Mesodermal cell (in vitro differentiated cells): ENCODE results near the gene COL4A2.
A peak's percentile ranks its signal among the peaks of the same experiment; 100 is the strongest.

Experiments
- H3K27ac ChIP-seq: 2 replicates; pipeline ENCODE4 v1.7.0; 2013; ENCODE audit warnings: mild to moderate bottlenecking, low read depth, low read length, moderate library complexity; ENCODE audit not compliant: severe bottlenecking
- H3K36me3 ChIP-seq: 2 replicates; pipeline ENCODE4 v1.7.1; 2013; ENCODE audit warnings: mild to moderate bottlenecking, low read length, moderate library complexity; ENCODE audit not compliant: control insufficient read depth, insufficient read depth
- H3K4me1 ChIP-seq: one replicate; pipeline ENCODE4 v1.7.1; 2013; ENCODE audit warnings: mild to moderate bottlenecking, low read length; ENCODE audit not compliant: insufficient read depth, control insufficient read depth, poor library complexity, severe bottlenecking
- H3K4me3 ChIP-seq: 2 replicates; pipeline ENCODE4 v1.7.0; 2013; ENCODE audit warnings: low read length, control low read depth, mild to moderate bottlenecking; ENCODE audit not compliant: insufficient read depth, poor library complexity, severe bottlenecking; ENCODE audit errors: extremely low read depth
- H3K9me3 ChIP-seq: 2 replicates; pipeline ENCODE4 v1.7.1; 2013; ENCODE audit warnings: mild to moderate bottlenecking, low read length, moderate library complexity; ENCODE audit not compliant: control insufficient read depth
- WGBS, 2 experiments: methylation state at CpG; one replicate each; pipeline ENCODE4 v1.1.5; 2013; ENCODE audit warnings: missing lambda C conversion rate in 2 of 2; ENCODE audit not compliant: insufficient coverage in 2 of 2; 5-methylcytosine and 5-hydroxymethylcytosine counted together

COL4A2 gene

DNA sequence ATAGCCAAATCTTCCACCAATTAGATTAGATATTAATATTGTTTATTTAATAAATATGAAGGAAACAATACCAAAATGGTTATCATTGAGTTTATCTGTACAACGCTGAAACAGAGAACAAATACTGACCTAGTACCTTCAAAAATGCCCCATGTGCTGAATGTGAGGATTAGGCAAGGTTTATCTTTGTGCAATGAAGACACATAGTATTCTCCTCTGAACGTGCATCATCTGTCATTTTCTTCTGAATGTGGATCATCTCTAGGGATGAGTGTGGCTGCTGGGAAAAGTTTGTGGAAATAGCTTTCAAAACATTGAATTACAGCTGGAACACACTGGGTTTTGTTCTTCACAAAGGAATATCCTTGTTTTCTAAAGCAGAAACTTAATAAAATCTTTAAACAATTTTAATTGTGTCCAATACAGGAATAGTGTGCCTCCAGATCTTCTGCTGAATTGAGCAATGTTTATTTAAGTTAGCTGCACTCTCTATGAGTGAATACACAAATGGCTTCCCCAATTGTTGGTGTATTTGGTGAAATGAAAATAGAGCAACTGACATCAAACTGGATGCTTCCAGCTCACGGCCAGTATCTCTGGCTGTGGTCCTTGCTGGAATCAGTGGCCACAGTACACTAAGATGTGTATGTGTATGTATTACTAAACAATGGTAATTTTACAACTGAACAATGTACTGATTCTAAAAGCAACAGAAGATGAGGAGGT, 6.8 kb upstream of the COL4A2 start:
- Histone ChIP-seq H3K36me3 (peaks cover 88% of the 10 kb centered on the region), H3K4me3 (no peak overlapping the region), H3K4me1 (peaks cover 62% of the 10 kb centered on the region), H3K9me3 (no peaks in the 10 kb centered on the region), H3K27ac (no peak overlapping the region)
- WGBS, 2 experiments: 80 to 100% methylated on average over 1 to 2 of the region's 3 CpGs

DNA sequence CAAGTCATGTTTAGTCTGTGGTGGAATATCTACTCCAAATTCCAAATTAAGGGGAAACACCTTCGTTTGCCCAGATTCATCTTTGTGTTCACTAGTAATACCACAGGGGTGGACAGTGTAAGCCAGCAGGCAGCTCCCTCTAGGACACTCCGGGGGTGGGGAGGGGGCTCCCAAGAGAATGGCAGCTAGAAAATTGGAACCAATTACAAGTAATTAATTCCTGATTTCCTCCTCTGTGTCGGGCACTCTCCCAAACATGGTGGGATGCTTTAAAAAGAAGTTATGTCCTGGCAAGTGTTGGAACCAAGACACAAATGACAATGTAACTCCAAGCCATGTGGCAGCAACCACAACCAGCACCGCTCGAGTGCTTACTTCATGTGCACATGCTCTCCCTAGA, 6.0 kb upstream of the COL4A2 start:
- H3K4me3 ChIP-seq: no peak overlapping the region
- H3K36me3 ChIP-seq: peaks cover 83% of the 10 kb centered on the region
- H3K9me3 ChIP-seq: no peaks in the 10 kb centered on the region
- 100% methylated on average over 1 of the region's 5 CpGs; no CpG with 5 or more reads in 1 of the 2 experiments for WGBS, 2 experiments
- peaks cover 62% of the 10 kb centered on the region for H3K4me1 ChIP-seq
- H3K27ac ChIP-seq: no peak overlapping the region

DNA sequence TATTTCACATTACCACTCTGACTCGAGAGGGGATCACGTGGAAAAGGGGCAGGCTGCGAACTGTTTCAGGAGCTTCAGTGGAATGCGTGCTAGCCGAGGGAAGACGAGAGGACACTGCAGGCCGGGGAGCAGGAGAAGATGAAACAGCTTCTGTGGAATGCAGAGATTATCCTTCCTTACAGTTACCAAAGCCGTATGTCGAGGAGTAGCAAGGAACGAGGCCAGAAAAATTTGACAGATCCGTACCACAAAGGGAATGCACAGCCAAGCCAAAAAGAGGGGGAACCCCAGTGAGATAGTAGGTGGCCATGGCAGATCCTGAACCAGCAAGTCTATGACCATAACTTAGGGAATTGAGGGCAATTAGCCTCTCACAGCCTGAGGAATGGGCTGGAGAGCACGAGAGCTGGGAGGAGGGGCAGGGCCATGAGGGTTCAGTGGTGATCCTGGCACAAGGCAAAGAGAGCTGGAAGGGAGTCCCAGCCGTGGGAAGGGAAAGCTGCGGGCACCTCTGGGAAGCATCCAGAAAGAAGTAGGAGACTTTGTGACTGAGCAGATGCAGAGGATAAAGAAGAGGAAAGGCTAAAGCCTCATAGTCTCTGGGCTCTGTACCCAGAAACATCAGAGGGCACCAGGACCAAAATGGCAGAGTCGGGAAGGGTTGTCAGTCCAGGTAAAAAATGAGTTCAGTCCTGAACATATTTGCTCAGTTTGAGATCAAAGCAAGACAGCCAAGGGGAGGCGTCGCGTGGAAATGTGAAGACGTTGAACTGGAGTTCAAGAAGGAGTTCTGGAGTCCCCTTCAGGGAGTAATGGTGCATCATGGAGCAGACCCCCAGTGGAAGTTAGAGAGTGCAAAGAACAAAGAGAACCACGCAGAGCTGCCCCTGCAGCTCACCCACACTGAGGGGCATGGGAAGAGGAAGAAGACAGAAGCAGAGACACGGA, 5.2 kb upstream of the COL4A2 start:
- no peak overlapping the region for H3K4me3 ChIP-seq
- H3K9me3 ChIP-seq: no peaks in the 10 kb centered on the region
- peaks cover 61% of the 10 kb centered on the region for H3K4me1 ChIP-seq
- 75 to 79% methylated on average over 14 to 16 of the region's 21 CpGs for WGBS, 2 experiments
- peak overlapping the region; percentile 65 for H3K27ac ChIP-seq
- peaks cover 75% of the 10 kb centered on the region for H3K36me3 ChIP-seq

DNA sequence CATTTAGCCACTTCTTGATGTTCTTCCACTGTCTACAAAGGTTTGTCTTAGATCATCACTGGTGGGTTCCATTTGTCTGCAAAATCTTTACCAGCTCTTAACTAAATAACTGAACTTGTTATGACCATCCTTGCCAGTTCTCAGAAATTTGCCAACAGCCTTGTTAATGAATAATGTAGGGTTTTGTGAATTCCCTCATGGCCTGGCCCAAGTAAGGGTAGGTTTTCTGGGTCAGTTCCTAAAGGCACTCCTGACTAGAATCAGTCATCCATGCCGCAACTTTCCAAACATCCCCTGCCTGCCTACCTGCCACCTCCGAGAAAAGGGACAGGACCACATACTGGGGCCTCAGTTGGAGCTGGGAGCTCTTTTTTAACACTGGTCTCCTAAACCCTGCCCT, 4.1 kb upstream of the COL4A2 start:
- Histone ChIP-seq H3K36me3 (peaks cover 67% of the 10 kb centered on the region), H3K27ac (no peak overlapping the region), H3K4me3 (no peak overlapping the region), H3K4me1 (peaks cover 54% of the 10 kb centered on the region), H3K9me3 (no peaks in the 10 kb centered on the region)
- WGBS, 2 experiments: 90 to 93% methylated on average over 2 of the region's 2 CpGs

DNA sequence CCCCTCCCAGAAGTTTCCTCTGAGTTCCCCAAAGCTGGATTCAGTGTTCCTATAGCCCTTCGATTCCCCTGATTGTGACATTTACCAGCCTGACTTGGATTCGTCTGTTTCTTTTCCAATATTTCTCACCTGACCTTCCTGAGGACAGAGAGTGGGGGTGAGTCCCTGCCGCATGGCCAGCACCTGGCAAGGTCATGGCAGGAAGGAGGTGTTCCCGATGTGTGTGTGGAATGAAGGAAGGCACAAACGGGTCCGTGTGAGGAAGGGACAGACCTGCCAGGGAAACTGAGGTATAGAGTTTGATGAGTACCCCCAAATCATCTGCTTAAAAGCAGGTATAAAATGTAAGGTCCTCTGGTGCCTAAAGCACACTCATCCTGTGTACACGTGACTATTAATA, 3.4 kb upstream of the COL4A2 start:
- Histone ChIP-seq H3K4me3 (no peak overlapping the region), H3K27ac (no peak overlapping the region), H3K36me3 (peaks cover 66% of the 10 kb centered on the region), H3K4me1 (peaks cover 51% of the 10 kb centered on the region), H3K9me3 (no peaks in the 10 kb centered on the region)
- WGBS, 2 experiments: 98 to 100% methylated on average over 5 to 7 of the region's 7 CpGs

DNA sequence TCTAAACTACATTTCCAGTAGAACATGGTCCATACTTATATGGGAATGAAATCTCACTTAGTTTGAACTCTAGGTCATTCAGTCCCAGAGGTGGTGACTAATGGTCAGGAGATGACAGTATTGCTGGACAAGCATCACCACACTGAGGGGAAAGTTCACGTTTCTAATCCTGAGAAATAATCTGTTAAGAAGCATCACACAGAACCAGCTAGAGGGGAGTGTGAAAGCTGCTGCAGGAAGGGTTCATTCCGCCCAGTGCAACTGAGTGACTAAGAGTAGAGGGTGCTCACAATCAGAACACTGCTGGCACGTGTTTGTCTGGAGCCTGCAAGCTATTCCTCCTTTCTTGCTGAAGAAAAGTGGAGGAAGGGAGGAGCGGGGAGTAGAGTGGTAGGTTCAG, 2.8 kb upstream of the COL4A2 start:
- Histone ChIP-seq H3K4me1 (peaks cover 53% of the 10 kb centered on the region), H3K4me3 (peak overlapping the region; percentile 92), H3K9me3 (no peaks in the 10 kb centered on the region), H3K27ac (no peak overlapping the region), H3K36me3 (peaks cover 66% of the 10 kb centered on the region)
- WGBS, 2 experiments: 72 to 85% methylated on average over 3 of the region's 4 CpGs

GRCh38 chr13:110305001-110305400, 2.1 kb upstream of the COL4A2 start:
- Histone ChIP-seq H3K4me1 (peaks cover 54% of the 10 kb centered on the region), H3K4me3 (peak overlapping the region; percentile 92), H3K9me3 (no peaks in the 10 kb centered on the region), H3K27ac (no peak overlapping the region), H3K36me3 (peaks cover 66% of the 10 kb centered on the region)
- WGBS, 2 experiments: 100% methylated on average over 1 of the region's 4 CpGs

GRCh38 chr13:110305544-110305943, 1.5 kb upstream of the COL4A2 start:
- WGBS, 2 experiments: 60% methylated on average over 1 of the region's 2 CpGs; no CpG with 5 or more reads in 1 of the 2 experiments
- H3K27ac ChIP-seq: no peak overlapping the region
- no peaks in the 10 kb centered on the region for H3K9me3 ChIP-seq
- peak overlapping the region; percentile 92 for H3K4me3 ChIP-seq
- H3K4me1 ChIP-seq: peaks cover 58% of the 10 kb centered on the region
- H3K36me3 ChIP-seq: peaks cover 65% of the 10 kb centered on the region

DNA sequence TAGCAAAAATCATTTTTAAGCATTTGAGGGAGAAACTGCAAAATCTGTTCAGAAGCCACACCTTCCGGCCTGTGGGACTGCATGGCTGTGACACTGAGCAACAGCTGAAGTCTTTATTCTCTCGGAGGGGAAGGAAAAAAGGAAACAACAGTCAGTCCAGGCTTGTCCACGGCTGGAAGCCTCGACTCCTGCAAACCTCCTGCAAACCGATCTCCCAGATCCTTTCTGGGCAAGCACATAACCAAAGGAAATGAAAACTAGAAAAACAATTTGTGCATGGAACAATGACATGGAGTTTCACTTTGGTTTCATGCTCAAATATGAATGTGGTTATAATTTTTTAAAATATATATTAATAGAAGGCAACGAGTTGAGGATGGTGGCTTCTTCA, 1.1 kb upstream of the COL4A2 start:
- H3K4me1 ChIP-seq: peaks cover 58% of the 10 kb centered on the region
- H3K27ac ChIP-seq: no peak overlapping the region
- H3K36me3 ChIP-seq: peaks cover 65% of the 10 kb centered on the region
- H3K9me3 ChIP-seq: no peaks in the 10 kb centered on the region
- H3K4me3 ChIP-seq: peak overlapping the region; percentile 92
- WGBS, 2 experiments: 15 to 20% methylated on average over 2 to 4 of the region's 6 CpGs

GRCh38 chr13:110306340-110306959, 634 bp upstream of the COL4A2 start:
- 2 to 3% methylated on average over 35 to 39 of the region's 53 CpGs for WGBS, 2 experiments
- H3K4me3 ChIP-seq: peak overlapping the region; percentile 92
- H3K4me1 ChIP-seq: peaks cover 58% of the 10 kb centered on the region
- H3K27ac ChIP-seq: peak overlapping the region; percentile 53
- H3K9me3 ChIP-seq: no peaks in the 10 kb centered on the region
- peaks cover 65% of the 10 kb centered on the region for H3K36me3 ChIP-seq
